ENCODE data around the gene LYL1. TPM values are rescaled to one million over a fixed set of nuclear protein-coding genes. Genes with fewer than 3 reads are reported as not detected.

LYL1 gene
- total RNA-seq = 10 to 100 TPM in 3 of 4 donors, 1 to 10 TPM in 1; 4.5 to 33.4 (median 16.7) TPM

- H3K4me3 ChIP-seq = peak within 1 kb of the TSS; percentile 17 to 51 (median 27)
- H3K9me3 ChIP-seq = no peaks in the 10 kb centered on the region
- H3K4me1 ChIP-seq = peaks cover 26 to 47% (median 39%) of the 10 kb centered on the region in 4 donors
- 1% methylated on average over 23 of the region's 47 CpGs; no CpG with 5 or more reads in 1 of the 2 donors for WGBS, 2 donors (ENCODE audit: low coverage in 1 of 2)
- intact Hi-C loops (cut with DNase I; ENCODE audit: low total_unique reads) (no loop called here), in situ Hi-C loops (cut with MboI; ENCODE audit: low pct_ligation_motif_present in 1 of 4, low pct_unique_long_range_greater_than_20kb in 1 of 4, low sequenced_read_pairs in 3 of 4) (loop anchor here in 1 of 4 donors (25.0 kb wide), 1 partner anchor 159 kb away; no protein-coding TSS in a partner anchor)
- peak; percentile 76 for DNase-seq
- H3K27me3 ChIP-seq = no peaks in the 10 kb centered on the region
- peaks cover 0 to 3% (median 0%) of the 10 kb centered on the region in 4 donors for H3K36me3 ChIP-seq
- peak within 1 kb of the TSS; percentile 78 to 93 (median 90) for H3K27ac ChIP-seq
- TF ChIP-seq POLR2AphosphoS5 (IDR thresholded peaks at IDR 0.05) (peak; percentile 18 to 78 (median 63)), POLR2A (IDR thresholded peaks at IDR 0.05) (peak; percentile 31), EP300 (IDR thresholded peaks at IDR 0.05; ENCODE audit: low read depth) (no peak), CTCF (IDR thresholded peaks at IDR 0.05) (no peak)
Measured at GRCh38 chr19:13102666-13103580, at the start of gene LYL1. Gene LYL1, minus strand, starts transcription at chr19:13102858. Its CDS starts 1,687 bp downstream, at chr19:13101171.

- peak overlapping the region; percentile 96 to 100 (median 99) for H3K27ac ChIP-seq
- peaks cover 3 to 41% (median 23%) of the 10 kb centered on the region in 4 donors for H3K4me1 ChIP-seq
- no peaks in the 10 kb centered on the region for H3K36me3 ChIP-seq
- WGBS, 2 donors (ENCODE audit: low coverage in 1 of 2) = 1% methylated on average over 66 of the region's 71 CpGs; no CpG with 5 or more reads in 1 of the 2 donors
- no peaks in the 10 kb centered on the region for H3K9me3 ChIP-seq
- H3K4me3 ChIP-seq = peak overlapping the region; percentile 70 to 88 (median 84)
- DNase-seq = peak; percentile 98
- in situ Hi-C loops (cut with MboI; ENCODE audit: low pct_ligation_motif_present in 1 of 4, low pct_unique_long_range_greater_than_20kb in 1 of 4, low sequenced_read_pairs in 3 of 4) = no loop called here
- TF ChIP-seq POLR2A (IDR thresholded peaks at IDR 0.05) (peak; percentile 99), POLR2AphosphoS5 (IDR thresholded peaks at IDR 0.05) (peak; percentile 99 to 100 (median 100)), CTCF (IDR thresholded peaks at IDR 0.05) (peak in 2 of 5 experiments; percentile 18 to 27), EP300 (IDR thresholded peaks at IDR 0.05; ENCODE audit: low read depth) (peak; percentile 64)
- no peaks in the 10 kb centered on the region for H3K27me3 ChIP-seq
- intact Hi-C loops (cut with DNase I; ENCODE audit: low total_unique reads) = loop anchor here (1.0 to 10.0 kb wide), 3 partner anchors 16 to 1363 kb away; partner anchors contain the start of gene DNAJB1
Measured at GRCh38 chr19:13151605-13152355, 49.1 kb upstream of the LYL1 start.

GRCh38 chr19:13150931-13151604, 48.4 kb upstream of the LYL1 start:
- Histone ChIP-seq H3K27ac (peak overlapping the region; percentile 96 to 100 (median 99)), H3K36me3 (no peaks in the 10 kb centered on the region), H3K4me1 (peaks cover 3 to 35% (median 22%) of the 10 kb centered on the region in 4 donors), H3K4me3 (peak overlapping the region; percentile 64 to 86 (median 78)), H3K9me3 (no peaks in the 10 kb centered on the region), H3K27me3 (no peaks in the 10 kb centered on the region)
- TF ChIP-seq CTCF (IDR thresholded peaks at IDR 0.05) = peak in 1 of 5 experiments; percentile 30
- no peak for TF ChIP-seq POLR2AphosphoS5 (IDR thresholded peaks at IDR 0.05)
- 0 to 1% methylated on average over 7 to 34 of the region's 34 CpGs for WGBS, 2 donors (ENCODE audit: low coverage in 1 of 2)
- DNase-seq = no peak
- intact Hi-C loops (cut with DNase I; ENCODE audit: low total_unique reads) (loop anchor here (1.0 to 10.0 kb wide), 3 partner anchors 16 to 1364 kb away; partner anchors contain the start of gene DNAJB1), in situ Hi-C loops (cut with MboI; ENCODE audit: low pct_ligation_motif_present in 1 of 4, low pct_unique_long_range_greater_than_20kb in 1 of 4, low sequenced_read_pairs in 3 of 4) (no loop called here)

Measured in transverse colon (tissue), 4 donors.